Activated naive CD8-positive, alpha-beta T cell treated with anti-CD3 and anti-CD28 coated beads, Interleukin-2, amount 10 ng/mL, durations not matched to agents 7 days and 5 days (primary cell): ENCODE measurements around the gene PRR20A. TPM values are rescaled to one million over a fixed set of nuclear protein-coding genes. Genes with fewer than 3 reads are reported as not detected.
"Not testable (repeated sequence)": the region's sequence is repeated elsewhere in the genome, so short reads cannot be mapped to it uniquely, and the experiment has no call there.

Experiments
- ATAC-seq: fragments of 150-1000 bp; cut with Tn5 transposase; one replicate; pipeline ENCODE4 v1.10.0; 2021; ENCODE audit warnings: low read depth, moderate library complexity
- POLR2A ChIA-PET: fragments of 350-600 bp; sonication (Branson Sonifier 250); formaldehyde crosslinking; loops from one replicate; lab custom pipeline; 2021; ENCODE audit warnings: antibody characterized with exemption; lab: Charles Lee
- DNase-seq: peaks from one replicate; pipeline ENCODE4 v3.0.0; 2021
- H3K27ac Mint-ChIP-seq: one replicate; pipeline ENCODE4 v1.8.0; 2022; ENCODE audit warnings: mild to moderate bottlenecking, mixed read lengths
- H3K27me3 Mint-ChIP-seq: one replicate; pipeline ENCODE4 v1.8.0; 2022; ENCODE audit warnings: mild to moderate bottlenecking, moderate library complexity, mixed read lengths
- H3K36me3 Mint-ChIP-seq: one replicate; pipeline ENCODE4 v1.8.0; 2021; ENCODE audit warnings: mild to moderate bottlenecking, mixed read lengths
- H3K4me1 Mint-ChIP-seq: one replicate; pipeline ENCODE4 v1.8.0; 2021; ENCODE audit warnings: mixed read lengths
- H3K4me3 Mint-ChIP-seq: one replicate; pipeline ENCODE4 v1.8.0; 2022; ENCODE audit warnings: mild to moderate bottlenecking, moderate library complexity, mixed read lengths
- H3K9me3 Mint-ChIP-seq: one replicate; pipeline ENCODE4 v1.8.0; 2021; ENCODE audit warnings: mixed read lengths
- total RNA-seq, 2 experiments: library from RNA; stranded (reverse); gene quantifications; one replicate each; pipeline ENCODE4 v1.2.3, GENCODE V29; 2021

Gene PRR20A
- not detected for total RNA-seq

- H3K27ac Mint-ChIP-seq, POLR2A ChIA-PET, H3K36me3 Mint-ChIP-seq: not testable (repeated sequence)
Observed at GRCh38 chr13:57140235-57140968, at the start of gene PRR20A. Gene PRR20A (plus strand): TSS chr13:57140918. CDS start chr13:57141305, 387 bp downstream.

DNA sequence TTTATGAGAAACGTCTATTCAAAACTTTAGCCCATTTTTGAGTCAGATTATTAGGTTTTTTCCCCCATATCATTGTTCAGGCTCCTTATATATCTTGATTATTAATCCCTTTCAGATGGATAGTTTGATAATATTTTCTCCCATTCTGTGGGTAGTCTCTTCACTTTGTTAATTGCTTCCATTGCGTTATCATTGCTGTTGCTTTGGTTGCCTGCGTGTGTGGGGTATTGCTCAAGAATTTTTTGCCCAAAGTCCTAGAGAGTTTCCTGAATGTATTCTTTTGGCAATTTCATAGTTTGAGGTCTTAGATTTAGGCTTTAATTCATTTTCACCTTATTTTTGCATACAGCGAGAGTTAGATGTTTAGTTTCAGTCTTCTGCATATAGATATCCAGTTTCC is 25.8 kb upstream of the PRR20A start:
- peaks cover 16% of the 10 kb centered on the region for H3K9me3 Mint-ChIP-seq
- POLR2A ChIA-PET: no interaction called here
- ATAC-seq: no peak
- no peaks in the 10 kb centered on the region for H3K36me3 Mint-ChIP-seq
- H3K4me1 Mint-ChIP-seq: no peaks in the 10 kb centered on the region
- no peak for DNase-seq
- H3K4me3 Mint-ChIP-seq: no peak overlapping the region
- H3K27me3 Mint-ChIP-seq: no peaks in the 10 kb centered on the region
- no peak overlapping the region for H3K27ac Mint-ChIP-seq

More at GRCh38 chr13:57140235-57140968, at the start of gene PRR20A:
- not testable (repeated sequence) for H3K4me1 Mint-ChIP-seq, H3K4me3 Mint-ChIP-seq, H3K27me3 Mint-ChIP-seq, DNase-seq, ATAC-seq, H3K9me3 Mint-ChIP-seq

GRCh38 chr13:57123681-57124080 is 17.0 kb upstream of the PRR20A start:
- no peak overlapping the region for H3K27ac Mint-ChIP-seq
- POLR2A ChIA-PET: no interaction called here
- no peak for DNase-seq
- H3K4me3 Mint-ChIP-seq: no peak overlapping the region
- H3K36me3 Mint-ChIP-seq: no peaks in the 10 kb centered on the region
- no peaks in the 10 kb centered on the region for H3K27me3 Mint-ChIP-seq
- no peaks in the 10 kb centered on the region for H3K4me1 Mint-ChIP-seq
- H3K9me3 Mint-ChIP-seq: peaks cover 3% of the 10 kb centered on the region
- no peak for ATAC-seq

DNA sequence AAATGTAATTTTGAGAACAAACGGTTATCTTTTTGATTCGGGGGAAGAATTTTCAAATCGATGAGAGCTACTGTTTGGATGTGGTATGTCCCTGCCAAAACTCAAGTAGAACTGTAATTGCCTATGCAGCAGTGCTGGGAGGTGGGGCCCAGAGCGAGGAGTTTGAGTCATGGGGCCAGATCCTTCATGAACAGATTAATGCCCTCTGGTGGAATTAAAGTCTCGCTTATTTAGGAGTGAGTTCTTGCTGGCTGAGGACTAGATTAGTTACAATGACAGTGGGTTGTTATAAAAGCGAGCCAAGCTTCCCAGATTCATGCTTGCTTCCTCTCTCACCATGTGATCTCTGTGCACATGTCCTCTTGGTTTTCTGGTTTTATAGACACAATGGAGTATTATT is 11.8 kb upstream of the PRR20A start:
- no peak for ATAC-seq
- no peaks in the 10 kb centered on the region for H3K4me1 Mint-ChIP-seq
- no peak overlapping the region for H3K4me3 Mint-ChIP-seq
- H3K36me3 Mint-ChIP-seq: no peaks in the 10 kb centered on the region
- H3K27me3 Mint-ChIP-seq: no peaks in the 10 kb centered on the region
- DNase-seq: no peak
- no peaks in the 10 kb centered on the region for H3K9me3 Mint-ChIP-seq
- no peak overlapping the region for H3K27ac Mint-ChIP-seq
- POLR2A ChIA-PET: no interaction called here

GRCh38 chr13:57136093-57136492 is 4.6 kb upstream of the PRR20A start:
- H3K36me3 Mint-ChIP-seq: no peaks in the 10 kb centered on the region
- no peak overlapping the region for H3K4me3 Mint-ChIP-seq
- no peaks in the 10 kb centered on the region for H3K27me3 Mint-ChIP-seq
- H3K9me3 Mint-ChIP-seq: peaks cover 2% of the 10 kb centered on the region
- ATAC-seq (no peak), DNase-seq (no peak)
- no peaks in the 10 kb centered on the region for H3K4me1 Mint-ChIP-seq
- POLR2A ChIA-PET: no interaction called here
- H3K27ac Mint-ChIP-seq: no peak overlapping the region

DNA sequence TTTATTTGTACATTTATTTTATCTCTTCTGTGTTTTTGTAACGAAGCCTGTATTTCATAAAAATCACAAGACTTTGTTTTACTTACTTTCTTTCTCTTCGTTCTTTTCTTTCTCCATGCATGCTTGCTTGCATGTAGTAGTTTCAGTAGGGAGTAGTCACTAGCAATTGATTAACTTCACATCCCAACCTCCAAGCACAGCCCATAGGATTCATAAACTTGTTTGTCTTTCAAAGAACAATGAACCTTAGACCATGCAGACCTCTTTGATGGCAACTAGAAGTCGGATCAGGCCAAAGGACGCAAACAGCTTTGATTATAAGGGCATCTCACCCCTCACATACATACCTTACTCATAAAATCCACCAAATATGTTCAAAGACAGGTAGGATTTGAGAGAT is 3.1 kb upstream of the PRR20A start:
- Mint-ChIP-seq H3K4me3 (no peak overlapping the region), H3K9me3 (peaks cover 2% of the 10 kb centered on the region), H3K36me3 (no peaks in the 10 kb centered on the region), H3K27me3 (no peaks in the 10 kb centered on the region), H3K4me1 (no peaks in the 10 kb centered on the region), H3K27ac (no peak overlapping the region)
- ATAC-seq (no peak), DNase-seq (no peak)
- POLR2A ChIA-PET: no interaction called here

DNA sequence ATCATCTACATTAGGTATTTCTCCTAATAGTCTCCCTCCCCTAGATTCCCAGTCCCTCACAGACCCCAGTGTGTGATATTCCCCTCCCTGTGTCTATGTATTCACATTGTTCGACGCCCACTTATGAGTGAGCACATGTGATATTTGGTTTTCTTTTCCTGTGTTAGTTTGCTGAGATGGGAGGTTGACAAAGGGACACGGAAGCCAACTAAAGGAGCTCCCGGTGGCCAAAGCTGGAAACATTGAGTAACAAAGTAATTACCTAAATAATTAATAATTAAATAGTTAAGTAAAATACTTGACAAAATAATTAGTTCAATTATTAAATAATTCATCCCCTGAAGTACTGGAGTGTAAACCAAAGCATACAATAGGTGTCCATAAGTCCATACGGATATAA is 1.7 kb upstream of the PRR20A start:
- Mint-ChIP-seq H3K4me1 (no peaks in the 10 kb centered on the region), H3K27me3 (no peaks in the 10 kb centered on the region), H3K4me3 (no peak overlapping the region), H3K36me3 (no peaks in the 10 kb centered on the region), H3K9me3 (peaks cover 2% of the 10 kb centered on the region), H3K27ac (no peak overlapping the region)
- DNase-seq (no peak), ATAC-seq (no peak)
- POLR2A ChIA-PET: no interaction called here

GRCh38 chr13:57139781-57140180 is 937 bp upstream of the PRR20A start:
- ATAC-seq, POLR2A ChIA-PET, H3K4me1 Mint-ChIP-seq, H3K4me3 Mint-ChIP-seq, H3K27me3 Mint-ChIP-seq, DNase-seq, H3K27ac Mint-ChIP-seq, H3K9me3 Mint-ChIP-seq, H3K36me3 Mint-ChIP-seq: not testable (repeated sequence)

- H3K27ac Mint-ChIP-seq, H3K4me1 Mint-ChIP-seq, H3K27me3 Mint-ChIP-seq, H3K4me3 Mint-ChIP-seq, H3K36me3 Mint-ChIP-seq, H3K9me3 Mint-ChIP-seq, POLR2A ChIA-PET, ATAC-seq, DNase-seq: not testable (repeated sequence)
Observed at GRCh38 chr13:57147188-57147587, 6.5 kb downstream of the PRR20A start, which contains the start of gene PRR20B. Gene PRR20B (plus strand): TSS chr13:57147488. CDS start chr13:57147875, 387 bp downstream.

DNA sequence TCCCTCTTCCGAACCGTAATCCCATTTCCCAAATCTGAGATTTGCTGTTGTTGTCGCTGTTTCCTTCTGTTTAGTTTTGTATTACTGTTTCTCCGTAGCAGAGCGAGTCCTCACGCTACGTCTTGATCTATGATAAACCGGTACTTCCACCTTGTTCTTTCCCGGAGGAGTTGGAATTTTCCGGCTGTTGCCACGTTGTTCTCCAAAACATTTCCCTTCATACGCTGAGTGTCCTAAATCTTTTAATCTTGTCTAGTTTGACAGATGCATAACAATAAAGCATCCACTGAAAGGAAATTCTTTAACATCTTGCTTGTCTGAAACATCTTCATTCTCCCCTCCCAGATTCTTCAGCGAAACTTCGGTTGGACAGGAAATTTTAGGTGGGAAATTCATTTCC is 7.4 kb downstream of the PRR20A start:
- H3K36me3 Mint-ChIP-seq, H3K27ac Mint-ChIP-seq, ATAC-seq: not testable (repeated sequence)

GRCh38 chr13:57153761-57154160 is 13.0 kb downstream of the PRR20A start, which contains the start of gene PRR20C:
Gene PRR20C (plus strand): TSS chr13:57154061. CDS start chr13:57154448, 387 bp downstream.
- H3K27me3 Mint-ChIP-seq, H3K36me3 Mint-ChIP-seq, ATAC-seq, POLR2A ChIA-PET, H3K9me3 Mint-ChIP-seq, DNase-seq, H3K4me3 Mint-ChIP-seq, H3K27ac Mint-ChIP-seq, H3K4me1 Mint-ChIP-seq: not testable (repeated sequence)

More for the DNA sequence above, 7.4 kb downstream of the PRR20A start:
- H3K4me1 Mint-ChIP-seq, DNase-seq, H3K9me3 Mint-ChIP-seq, H3K4me3 Mint-ChIP-seq, POLR2A ChIA-PET, H3K27me3 Mint-ChIP-seq: not testable (repeated sequence)

- H3K27ac Mint-ChIP-seq, ATAC-seq, POLR2A ChIA-PET, H3K4me1 Mint-ChIP-seq, H3K27me3 Mint-ChIP-seq, H3K9me3 Mint-ChIP-seq, H3K4me3 Mint-ChIP-seq, H3K36me3 Mint-ChIP-seq, DNase-seq: not testable (repeated sequence)
Observed at GRCh38 chr13:57160332-57160731, 19.6 kb downstream of the PRR20A start, which contains the start of gene PRR20D. Gene PRR20D (plus strand): TSS chr13:57160632. CDS start chr13:57161019, 387 bp downstream.

DNA sequence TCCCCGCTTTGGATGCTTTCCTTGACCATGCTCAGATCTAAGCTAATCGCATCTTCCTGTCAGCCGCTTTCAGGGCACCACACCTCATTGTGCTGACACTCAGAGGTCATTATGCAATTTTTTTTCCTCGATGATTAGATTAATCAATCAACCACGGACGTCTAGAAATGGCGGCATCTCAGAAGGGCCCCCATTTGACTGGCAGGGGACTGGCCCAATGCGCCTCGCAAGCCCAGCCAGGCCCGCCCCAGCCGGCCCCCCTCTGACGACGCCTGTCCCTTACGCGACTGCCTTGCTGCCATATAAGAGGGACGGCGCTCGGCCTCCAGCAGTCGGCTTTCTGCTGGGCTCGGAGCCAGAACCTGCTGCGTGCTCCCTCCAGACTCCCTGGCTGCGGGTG is 26.2 kb downstream of the PRR20A start, which contains the start of gene PRR20E:
Gene PRR20E, plus strand, starts transcription at position 301 of the 400 bp plus-strand sequence. CDS start 387 bp downstream, outside the sequence.
- H3K9me3 Mint-ChIP-seq, DNase-seq, POLR2A ChIA-PET, H3K27ac Mint-ChIP-seq, H3K4me3 Mint-ChIP-seq, H3K27me3 Mint-ChIP-seq, ATAC-seq, H3K4me1 Mint-ChIP-seq, H3K36me3 Mint-ChIP-seq: not testable (repeated sequence)

DNA sequence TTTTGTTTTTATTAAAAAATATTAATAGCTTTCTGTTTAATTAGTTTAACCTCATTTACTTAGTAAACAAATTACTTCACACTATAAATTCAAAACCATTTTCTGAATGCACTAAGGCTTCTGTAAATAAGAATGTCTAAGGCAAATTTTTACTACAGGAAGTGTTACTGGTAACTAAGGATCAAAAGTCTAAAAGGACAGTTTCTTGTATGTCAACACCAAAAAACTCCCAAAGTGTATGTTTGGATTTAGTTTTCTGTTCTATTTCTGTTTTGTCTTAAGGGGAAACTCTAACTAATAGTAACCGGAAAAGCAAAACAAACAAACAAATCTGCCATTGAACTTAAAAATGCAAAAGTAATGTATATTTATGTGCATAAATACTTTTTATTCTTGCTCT is 50.9 kb downstream of the PRR20A start:
- ATAC-seq (no peak), DNase-seq (no peak)
- Mint-ChIP-seq H3K4me1 (no peaks in the 10 kb centered on the region), H3K27me3 (no peaks in the 10 kb centered on the region), H3K9me3 (peaks cover 3% of the 10 kb centered on the region), H3K27ac (no peak overlapping the region), H3K36me3 (no peaks in the 10 kb centered on the region), H3K4me3 (no peak overlapping the region)
- POLR2A ChIA-PET: no interaction called here
